SK-N-SH (cell line): ENCODE results near the gene KLHL14. TPM values are rescaled to one million over a fixed set of nuclear protein-coding genes. Genes with fewer than 3 reads are reported as not detected.

Experiments used
- CTCF ChIA-PET: fragments of 300-600, 350-600 bp; formaldehyde crosslinking; extraction: SDS; loops from one replicate; lab custom pipeline; 2021; lab: Yijun Ruan, JAX
- POLR2A ChIA-PET: fragments of 350-600 bp; sonication (Branson Sonifier 250); formaldehyde crosslinking; extraction: SDS; loops from one replicate; lab custom pipeline; 2020; ENCODE audit warnings: antibody characterized with exemption, inconsistent platforms; lab: Yijun Ruan, JAX
- DNase-seq: peaks from one replicate; pipeline ENCODE4 v3.0.0; 2012
- H2AFZ ChIP-seq: fragments of 200-600 bp; sonication (generic); 2 replicates; pipeline ENCODE4 v1.8.1; 2016; ENCODE audit warnings: antibody characterized with exemption, mild to moderate bottlenecking, low read depth
- H3F3A ChIP-seq: fragments of 200-600 bp; sonication (generic); replicated peaks from 2 replicates; pipeline ENCODE3; 2016; ENCODE audit warnings: antibody characterized with exemption, mild to moderate bottlenecking; ENCODE audit not compliant: insufficient read depth
- H3K27ac ChIP-seq, 2 experiments: fragments of 200-500 bp in 1 of 2; fragments of 200-600 bp in 1 of 2; sonication (Bioruptor generic) in 1 of 2; sonication (generic), shearing (Covaris generic) in 1 of 2; 2 replicates each; pipeline versions ENCODE4 v1.5.1 to v1.6.1; 2014 to 2016; ENCODE audit warnings: low read depth in 2 of 2, inconsistent platforms in 1 of 2, low read length in 1 of 2, mild to moderate bottlenecking in 1 of 2, mixed read lengths in 1 of 2
- H3K27me3 ChIP-seq: fragments of 200-600 bp; sonication (generic), shearing (Covaris generic); 2 replicates; pipeline ENCODE4 v1.6.1; 2016; ENCODE audit warnings: mixed run types; ENCODE audit not compliant: insufficient read depth
- H3K36me3 ChIP-seq, 2 experiments: fragments of 200-500 bp in 1 of 2; fragments of 200-600 bp in 1 of 2; sonication (Bioruptor generic) in 1 of 2; sonication (generic) in 1 of 2; replicated peaks in 1 of 2; 2 replicates each; pipeline versions ENCODE3 to v1.5.1; 2014 to 2016; ENCODE audit warnings: low read length in 1 of 2, mild to moderate bottlenecking in 1 of 2; ENCODE audit not compliant: insufficient read depth in 2 of 2, control insufficient read depth in 1 of 2
- H3K4me1 ChIP-seq, 2 experiments: fragments of 200-500 bp in 1 of 2; fragments of 200-600 bp in 1 of 2; sonication (Bioruptor generic) in 1 of 2; sonication (generic), shearing (Covaris generic) in 1 of 2; 2 replicates each; pipeline versions ENCODE4 v1.5.1 to v1.6.1; 2014 to 2016; ENCODE audit warnings: low read depth in 1 of 2, low read length in 1 of 2, mixed run types in 1 of 2; ENCODE audit not compliant: insufficient read depth in 2 of 2, control insufficient read depth in 1 of 2
- H3K4me2 ChIP-seq: fragments of 200-600 bp; sonication (generic), shearing (Covaris generic); 2 replicates; pipeline ENCODE4 v1.6.1; 2017; ENCODE audit warnings: mixed run types
- H3K4me3 ChIP-seq, 2 experiments: fragments of 200-500 bp in 1 of 2; fragments of 200-600 bp in 1 of 2; sonication (Bioruptor generic) in 1 of 2; sonication (generic), shearing (Covaris generic) in 1 of 2; 2 replicates each; pipeline versions ENCODE4 v1.5.1 to v1.8.1; 2014 to 2016; ENCODE audit warnings: low read depth in 2 of 2, inconsistent platforms in 1 of 2, low read length in 1 of 2, mild to moderate bottlenecking in 1 of 2, mixed read lengths in 1 of 2, moderate library complexity in 1 of 2
- H3K79me2 ChIP-seq: fragments of 200-600 bp; sonication (generic); 2 replicates; pipeline ENCODE4 v1.8.1; 2017; ENCODE audit warnings: mild to moderate bottlenecking; ENCODE audit not compliant: insufficient read depth
- H3K9ac ChIP-seq: fragments of 200-600 bp; sonication (generic); 2 replicates; pipeline ENCODE4 v1.6.1; 2017; ENCODE audit warnings: mixed run types
- H3K9me2 ChIP-seq: fragments of 200-600 bp; sonication (generic); 2 replicates; pipeline ENCODE4 v1.6.1; 2017; ENCODE audit warnings: mixed run types
- H3K9me3 ChIP-seq: fragments of 200-600 bp; sonication (generic); 2 replicates; pipeline ENCODE4 v1.6.1; 2017; ENCODE audit warnings: mixed run types, mild to moderate bottlenecking, moderate library complexity
- H4K20me1 ChIP-seq: fragments of 200-600 bp; sonication (generic); 2 replicates; pipeline ENCODE4 v1.6.1; 2017; ENCODE audit warnings: mild to moderate bottlenecking, mixed run types; ENCODE audit not compliant: insufficient read depth
- ELF1 ChIP-seq: IDR thresholded peaks from 2 replicates; pipeline ENCODE4 v1.4.0; 2012
- EZH2phosphoT487 ChIP-seq: fragments of 200-600 bp; sonication (generic); IDR thresholded peaks from 2 replicates; pipeline ENCODE4 v1.6.1; 2017; ENCODE audit warnings: low read depth, mixed run types, mild to moderate bottlenecking, antibody characterized with exemption, moderate library complexity, borderline replicate concordance
- FOSL2 ChIP-seq: IDR thresholded peaks from 2 replicates; pipeline ENCODE4 v1.4.0; 2012; ENCODE audit warnings: low read depth, mild to moderate bottlenecking, moderate library complexity, borderline replicate concordance
- FOXJ3 ChIP-seq: sonication (generic); formaldehyde crosslinking; IDR thresholded peaks from 2 replicates; pipeline ENCODE4 v1.5.1; 2020; ENCODE audit warnings: mild to moderate bottlenecking, missing genetic modification reagents
- GABPA ChIP-seq: IDR thresholded peaks from 2 replicates; pipeline ENCODE4 v1.4.0; 2012; ENCODE audit warnings: low read depth, mild to moderate bottlenecking
- GATA2 ChIP-seq: sonication (generic); formaldehyde crosslinking; IDR thresholded peaks from 2 replicates; pipeline ENCODE4 v1.5.0; 2020; ENCODE audit warnings: mild to moderate bottlenecking, missing genetic modification reagents
- MXI1 ChIP-seq: IDR thresholded peaks from 2 replicates; pipeline ENCODE4 v1.6.1; 2012; ENCODE audit warnings: mild to moderate bottlenecking, low read depth, low read length, improper control_type of control experiment
- NRF1 ChIP-seq: IDR thresholded peaks from 2 replicates; pipeline ENCODE4 v1.6.1; 2012; ENCODE audit warnings: low read depth, mild to moderate bottlenecking, low read length
- PBX3 ChIP-seq: IDR thresholded peaks from 2 replicates; pipeline ENCODE4; 2012
- RCOR1 ChIP-seq: fragments of 150-350 bp; IDR thresholded peaks from 2 replicates; pipeline ENCODE4 v1.6.1; 2017; ENCODE audit warnings: antibody characterized with exemption, low read length
- REST ChIP-seq: IDR thresholded peaks from 2 replicates; pipeline ENCODE4 v1.6.1; 2012; ENCODE audit warnings: mild to moderate bottlenecking, low read depth, low read length, moderate library complexity
- SIN3A ChIP-seq: IDR thresholded peaks from 2 replicates; pipeline ENCODE4 v1.6.1; 2012; ENCODE audit warnings: low read depth, mild to moderate bottlenecking, low read length, moderate library complexity, borderline replicate concordance
- SMC3 ChIP-seq: IDR thresholded peaks from 2 replicates; pipeline ENCODE4 v1.6.1; 2012; ENCODE audit warnings: low read depth, low read length, improper control_type of control experiment
- TCF12 ChIP-seq: IDR thresholded peaks from 2 replicates; pipeline ENCODE4 v1.4.0; 2012
- USF1 ChIP-seq: IDR thresholded peaks from 2 replicates; pipeline ENCODE4 v1.4.0; 2012; ENCODE audit warnings: low read depth, borderline replicate concordance
- polyA plus RNA-seq, 3 experiments: library from polyadenylated mRNA; depleted of rRNA; stranded (reverse); fragments of >200 nt; gene quantifications; 2 replicates each; pipeline ENCODE4 v1.2.3, GENCODE V29; 2012

KLHL14 gene
- polyA plus RNA-seq, 1 of the 3 experiments (the other 2 are of a cell fraction) = not detected

GRCh38 chr18:32672398-32672797 lies 100.4 kb downstream of the KLHL14 start (continued):
- TF ChIP-seq GABPA (no peak), PBX3 (no peak), TCF12 (no peak), EZH2phosphoT487 (no peak), FOXJ3 (no peak), SMC3 (no peak)

GRCh38 chr18:32670727-32671126 lies 102.1 kb downstream of the KLHL14 start:
- no peaks in the 10 kb centered on the region for H3K79me2 ChIP-seq
- H3K4me3 ChIP-seq = no peak overlapping the region
- no peak overlapping the region for H3K4me2 ChIP-seq
- no peaks in the 10 kb centered on the region for H3K9me2 ChIP-seq
- H3F3A ChIP-seq = no peaks in the 10 kb centered on the region
- POLR2A ChIA-PET = no interaction called here
- no peak for TF ChIP-seq MXI1
- TF ChIP-seq RCOR1 = no peak
- TF ChIP-seq SMC3 = no peak
- TF ChIP-seq FOSL2 = no peak
- TF ChIP-seq USF1 = no peak
- no peak for TF ChIP-seq GATA2 (CRISPR knock-in tag)
- TF ChIP-seq REST = no peak
- no peak for TF ChIP-seq SIN3A
- TF ChIP-seq NRF1 = no peak
- no peak for TF ChIP-seq EZH2phosphoT487
- no peak for TF ChIP-seq ELF1
- TF ChIP-seq GABPA = no peak
- TF ChIP-seq, all 33 proteins: peak for 0
- Histone ChIP-seq H3K27me3 (no peaks in the 10 kb centered on the region), H3K9ac (no peak overlapping the region), H3K9me3 (no peaks in the 10 kb centered on the region), H4K20me1 (no peaks in the 10 kb centered on the region), H3K36me3 (no peaks in the 10 kb centered on the region), H3K4me1 (no peaks in the 10 kb centered on the region), H2AFZ (no peak overlapping the region), H3K27ac (no peak overlapping the region)
- DNase-seq = no peak
- CTCF ChIA-PET = no interaction called here
